Stimulated activated CD8-positive, alpha-beta memory T cell treated with anti-CD3 and anti-CD28 coated beads, Interleukin-15, amount 100 ng/mL, for 48 hours (primary cell): ENCODE results near the gene SREK1IP1.

ENCODE experiments used
- DNase-seq, 2 donors: peaks; one replicate each; pipeline ENCODE4 v3.0.0-alpha.2; 2020; ENCODE audit warnings: low read depth in 2 of 2

Gene SREK1IP1

GRCh38 chr5:64768358-64769312, at the start of gene SREK1IP1, which contains the start of gene CWC27:
SREK1IP1 (minus strand) TSS chr5:64768691; CDS start chr5:64768517, 174 bp downstream.
CWC27 (plus strand) TSS chr5:64768930; CDS start chr5:64769147, 217 bp downstream.
- peak; percentile 70 to 72 for DNase-seq

DNA sequence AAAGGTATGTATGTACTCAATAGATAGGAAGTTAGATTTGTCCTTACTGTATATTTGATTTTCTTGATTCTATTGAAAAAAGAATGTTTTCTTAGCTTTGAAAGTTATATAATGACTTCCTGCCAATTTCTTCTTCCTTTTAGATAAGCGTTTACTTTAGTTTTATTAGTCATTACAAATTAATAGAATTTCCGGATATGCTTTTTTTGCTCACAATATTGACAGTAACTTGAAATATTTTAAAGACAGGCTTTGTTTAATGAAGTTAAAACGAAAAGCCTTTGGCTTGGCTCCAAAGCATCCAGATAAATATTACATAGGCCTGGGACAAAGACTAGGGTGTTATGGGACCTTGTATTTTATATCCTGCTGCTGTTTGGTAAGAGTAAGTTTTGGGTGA, 49.8 kb upstream of the SREK1IP1 start:
- no peak for DNase-seq

- no peak for DNase-seq
Measured at GRCh38 chr5:64814073-64814472, 45.6 kb upstream of the SREK1IP1 start.

GRCh38 chr5:64811050-64811640, 42.7 kb upstream of the SREK1IP1 start:
- DNase-seq: no peak

DNA sequence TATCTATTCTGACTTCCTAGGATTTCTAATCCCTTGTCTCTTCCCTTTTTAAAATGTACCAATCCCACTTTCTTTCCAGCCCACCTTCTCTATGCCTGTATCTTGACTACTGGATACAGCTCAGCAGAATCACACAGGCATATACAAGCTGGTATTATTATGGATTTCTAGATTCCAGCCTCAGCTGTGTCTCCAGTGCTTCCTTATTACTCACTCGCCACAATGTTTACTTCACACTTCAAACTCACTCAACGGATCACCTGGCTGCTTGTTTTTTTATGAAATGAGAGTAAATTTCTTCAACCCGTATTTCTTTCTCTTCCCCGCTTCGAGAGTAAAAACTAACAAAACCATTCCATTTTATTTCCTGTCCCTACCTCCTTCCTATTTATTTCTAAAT, 39.0 kb upstream of the SREK1IP1 start:
- no peak for DNase-seq

DNA sequence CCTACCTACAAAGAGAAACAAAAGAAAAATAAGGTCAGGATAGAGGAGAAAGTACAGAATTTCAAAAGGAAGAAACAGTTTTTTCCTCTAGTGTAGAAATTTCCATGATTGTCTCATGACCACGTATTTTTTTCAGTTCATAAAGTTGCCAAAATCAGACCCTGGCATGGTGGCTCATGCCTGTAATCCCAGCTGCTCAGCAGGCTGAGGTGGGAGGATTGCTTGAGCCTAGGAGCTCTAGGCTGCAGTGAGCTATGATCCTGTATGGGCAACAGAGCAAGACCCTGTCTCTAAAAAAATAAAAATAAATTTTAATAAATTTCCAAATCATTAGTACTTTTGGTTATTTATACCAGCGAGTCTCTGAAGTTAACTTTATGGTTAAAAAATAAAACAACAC, 38.0 kb upstream of the SREK1IP1 start:
- DNase-seq: no peak

- no peak for DNase-seq
Measured at GRCh38 chr5:64800926-64801325, 32.4 kb upstream of the SREK1IP1 start.

DNA sequence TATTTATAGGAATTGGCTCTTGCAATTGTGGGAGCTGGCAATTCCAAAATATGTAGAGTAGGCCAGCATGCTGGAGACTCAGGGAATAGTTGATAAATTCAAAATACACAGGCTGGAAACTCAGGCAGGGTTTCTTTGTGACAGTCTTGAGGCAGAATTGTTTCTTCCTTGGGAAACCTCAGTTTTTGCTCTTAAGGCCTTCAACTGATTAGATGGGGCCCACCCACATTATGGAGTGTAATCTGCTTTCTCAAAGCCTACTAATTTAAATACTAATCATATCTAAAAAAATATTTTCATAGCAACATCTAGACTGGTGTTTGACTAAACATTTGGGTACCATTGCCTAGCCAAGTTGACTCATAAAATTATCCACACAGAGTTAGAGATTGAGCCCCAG, 27.8 kb upstream of the SREK1IP1 start:
- no peak for DNase-seq

DNA sequence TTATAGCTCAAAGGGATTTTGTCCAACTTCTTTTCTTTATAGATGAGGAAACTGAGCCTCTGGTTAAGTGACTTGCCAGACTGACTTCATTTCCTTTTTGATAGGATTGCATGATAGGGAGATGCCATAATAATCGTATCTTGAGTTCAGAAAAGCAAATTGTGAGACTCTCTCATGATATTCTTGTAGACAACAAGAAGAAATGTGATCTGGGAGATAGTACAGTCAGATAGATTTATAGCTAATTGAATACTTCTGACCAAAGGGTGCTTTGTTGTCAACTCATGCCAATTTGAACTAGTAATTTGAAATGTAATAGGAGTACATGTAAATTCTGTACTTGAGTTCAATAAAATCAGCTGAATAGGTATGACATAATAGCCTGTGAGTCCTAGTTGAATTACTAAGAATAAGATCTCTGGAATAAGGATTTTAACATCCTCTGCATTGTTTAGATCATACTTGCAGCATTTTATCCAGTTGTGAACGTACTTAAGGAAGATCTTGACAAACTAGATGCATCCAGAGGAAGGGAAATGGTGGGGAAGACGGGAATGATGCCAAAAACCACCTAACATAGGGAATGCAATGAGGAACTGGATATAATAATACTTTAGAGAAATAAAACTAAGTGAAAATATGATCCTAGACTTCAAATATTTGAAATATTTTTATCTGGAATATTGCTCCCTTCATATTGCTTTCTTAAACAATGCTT, 25.7 kb upstream of the SREK1IP1 start:
- DNase-seq: no peak

GRCh38 chr5:64792469-64792868, 24.0 kb upstream of the SREK1IP1 start:
- no peak for DNase-seq

GRCh38 chr5:64790210-64790609, 21.7 kb upstream of the SREK1IP1 start:
- DNase-seq: no peak

DNA sequence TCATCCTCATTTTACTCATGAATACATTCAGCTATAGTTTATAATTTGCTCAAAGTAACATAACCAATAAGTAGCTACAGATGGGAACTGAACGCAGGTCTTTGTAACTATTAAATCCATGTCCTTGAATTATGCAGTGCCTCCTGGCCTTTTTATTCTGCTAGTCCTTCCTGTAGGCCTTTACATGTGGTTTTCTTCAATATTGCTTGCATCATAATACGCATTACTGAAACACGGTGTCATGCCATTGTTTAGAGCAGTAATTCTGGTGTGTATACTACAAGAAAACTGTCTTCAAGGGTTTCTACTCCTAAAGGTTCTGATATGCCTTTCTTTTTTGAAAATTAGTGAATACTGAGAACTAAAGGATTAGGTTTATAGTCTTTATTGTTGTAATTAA, 21.0 kb upstream of the SREK1IP1 start:
- no peak for DNase-seq

- DNase-seq: no peak
Measured at GRCh38 chr5:64788156-64788555, 19.7 kb upstream of the SREK1IP1 start.

GRCh38 chr5:64786372-64786771, 17.9 kb upstream of the SREK1IP1 start:
- no peak for DNase-seq

DNA sequence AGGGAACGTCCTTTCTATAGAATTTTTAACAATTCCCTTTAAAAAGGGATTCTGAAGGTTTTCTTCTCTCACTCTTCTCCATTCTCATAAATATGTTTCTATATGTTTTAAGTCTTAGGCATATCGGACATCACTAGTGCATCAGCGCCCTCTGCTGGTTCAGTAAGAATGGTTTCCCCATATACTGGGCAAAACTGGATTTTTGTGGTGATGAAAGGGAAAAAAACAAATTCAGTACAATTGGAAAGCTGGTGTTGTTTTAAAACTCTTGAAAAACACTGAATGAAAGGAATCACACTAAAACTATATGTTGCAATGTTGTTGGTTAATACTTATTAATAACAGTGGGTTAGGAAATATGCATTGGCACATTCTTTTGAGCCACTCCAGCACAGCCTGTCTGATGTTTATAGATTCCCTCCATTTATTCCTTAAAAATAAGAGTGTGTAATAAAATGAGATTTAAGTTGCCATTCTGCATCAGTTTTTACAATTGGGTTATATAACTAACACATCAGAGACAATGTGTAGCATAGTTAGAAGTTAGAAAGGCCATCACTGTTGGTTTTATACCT, 16.0 kb upstream of the SREK1IP1 start:
- DNase-seq: peak; percentile 21 to 34

DNA sequence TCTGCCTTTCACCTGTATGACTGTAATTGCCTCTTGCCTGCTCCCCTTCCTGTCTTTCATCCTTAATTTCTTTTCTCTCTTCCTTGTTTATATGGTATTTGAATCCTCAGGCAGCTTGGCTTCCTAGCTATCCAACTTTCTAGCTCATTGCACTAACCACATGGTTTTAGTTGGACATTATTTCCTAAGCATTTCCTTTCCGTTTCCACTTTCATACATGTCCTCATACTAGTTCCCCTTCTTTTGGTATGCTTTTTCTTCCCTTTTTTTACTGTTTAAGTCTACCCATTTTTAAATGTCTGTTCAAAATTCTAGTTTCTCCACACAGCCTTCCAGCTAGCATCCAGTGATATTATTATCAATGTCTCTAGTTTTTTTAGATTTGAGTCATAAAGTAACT, 6.8 kb upstream of the SREK1IP1 start:
- DNase-seq: no peak

- no peak for DNase-seq
Measured at GRCh38 chr5:64773533-64773932, 5.0 kb upstream of the SREK1IP1 start.

DNA sequence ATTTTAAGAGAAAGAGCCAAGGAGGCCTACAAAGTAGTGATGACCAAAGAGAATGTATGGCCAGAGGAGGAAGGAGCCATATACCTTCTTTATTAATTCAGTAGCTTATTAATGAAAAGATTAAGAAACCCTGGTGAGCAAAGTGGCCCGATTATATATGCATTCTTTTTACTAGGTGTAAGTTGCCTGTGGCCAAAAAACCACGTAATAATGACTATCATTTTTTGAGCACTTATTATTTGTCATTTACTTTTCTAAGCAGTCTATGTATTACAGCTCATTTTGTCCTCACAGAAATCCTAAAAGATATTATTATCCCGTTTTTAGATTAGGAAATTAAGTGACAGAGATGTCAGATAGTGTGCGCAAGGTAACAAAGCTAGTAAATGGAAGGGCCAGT, 3.2 kb upstream of the SREK1IP1 start:
- DNase-seq: no peak

DNA sequence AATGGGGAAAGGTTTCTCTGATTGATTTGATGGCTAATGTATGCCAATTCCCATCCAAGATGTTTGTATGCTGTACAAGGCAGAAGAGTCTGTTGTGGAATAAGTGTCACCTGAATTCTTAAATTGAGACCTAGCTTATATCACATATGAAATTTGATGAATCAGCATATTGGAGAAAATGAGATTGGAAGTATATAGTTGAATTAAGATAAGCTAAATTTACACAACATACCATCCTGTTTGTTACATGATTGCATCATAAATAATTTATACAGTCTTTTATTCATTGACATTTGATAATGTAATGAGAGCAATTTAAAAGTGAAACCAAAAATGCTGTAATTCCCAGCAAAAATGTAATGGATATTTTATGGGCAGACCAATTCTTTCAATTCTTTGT, 1.4 kb upstream of the SREK1IP1 start:
- no peak for DNase-seq

DNA sequence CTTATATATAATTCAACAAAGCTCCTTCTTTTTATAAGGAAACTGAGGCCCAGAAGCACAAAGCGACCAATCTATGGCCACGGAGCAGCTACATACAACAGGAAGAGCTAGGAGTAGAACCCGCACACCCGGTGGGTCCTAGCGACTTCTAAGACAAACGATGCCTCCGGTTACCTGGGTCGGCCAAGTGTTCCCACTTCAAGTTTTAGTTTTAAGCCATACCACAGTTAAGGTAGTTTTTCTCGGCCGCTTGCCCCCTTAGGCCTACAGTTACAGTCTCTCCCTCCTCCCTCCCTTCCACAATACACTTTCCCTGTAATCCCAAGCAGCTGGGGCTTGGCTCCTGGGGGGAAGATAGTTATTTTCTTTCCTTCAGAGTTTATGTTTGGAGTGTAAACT, 533 bp downstream of the SREK1IP1 start:
- peak in 1 of 2 donors; percentile 3 for DNase-seq

GRCh38 chr5:64766941-64767340, 1.6 kb downstream of the SREK1IP1 start:
- DNase-seq: no peak
